ENCODE measurements around the gene DISP2. TPM values are rescaled to one million over a fixed set of nuclear protein-coding genes. Genes with fewer than 3 reads are reported as not detected.

Gene DISP2
- total RNA-seq, 1 experiment from 2014 or later = 1.3 TPM

- H3K36me3 Mint-ChIP-seq (ENCODE audit: insufficient read depth in 1 of 3, low read depth in 3 of 3) = peaks cover 4 to 27% (median 13%) of the 10 kb centered on the region in 3 experiments; a peak in 6 of 7 replicates
- H3T11ph ChIP-seq (ENCODE audit: low read length) = no peak overlapping the region
- H2BK15ac ChIP-seq (ENCODE audit: low read depth, low read length) = no peak overlapping the region
- peak overlapping the region; percentile 40 to 55 for H3K4me3 Mint-ChIP-seq
- peaks cover 10% of the 10 kb centered on the region for H3K23me2 ChIP-seq (ENCODE audit: insufficient read length, low read depth, low read length, poor library complexity, severe bottlenecking)
- H3K9me3 Mint-ChIP-seq = peaks cover 0 to 6% of the 10 kb centered on the region in 2 experiments; a peak in 1 of 5 replicates
- no peak overlapping the region for H4K91ac ChIP-seq (ENCODE audit: insufficient read length, low read depth, low read length)
- no peaks in the 10 kb centered on the region for H3K9me3 ChIP-seq (ENCODE audit: control insufficient read depth, low read depth, low read length)
- H3K56ac ChIP-seq (ENCODE audit: insufficient read length, low read depth, low read length) = no peak overlapping the region
- H3K27me3 Mint-ChIP-seq (ENCODE audit: low read depth) = peaks cover 22% of the 10 kb centered on the region
- H3K79me1 ChIP-seq (ENCODE audit: insufficient read depth, low read depth, low read length, poor library complexity, severe bottlenecking) = no peaks in the 10 kb centered on the region
- peak overlapping the region; percentile 3 for H3K4me2 ChIP-seq (ENCODE audit: insufficient read depth, insufficient read length, low read length)
- no peak overlapping the region for H3K14ac ChIP-seq (ENCODE audit: insufficient read depth, low read length)
- no peak overlapping the region for H2BK120ac ChIP-seq (ENCODE audit: low read depth, low read length, poor library complexity, severe bottlenecking)
- H3K18ac ChIP-seq (ENCODE audit: insufficient read length, low read depth, low read length) = no peak overlapping the region
- no peak overlapping the region for H2BK20ac ChIP-seq (ENCODE audit: low read depth, low read length, poor library complexity, severe bottlenecking)
- H3K79me2 ChIP-seq (ENCODE audit: insufficient read depth, low read length) = no peaks in the 10 kb centered on the region
- H3K27me3 ChIP-seq (ENCODE audit: insufficient read depth, low read length) = no peaks in the 10 kb centered on the region
- H2BK12ac ChIP-seq (ENCODE audit: insufficient read length, low read depth, low read length) = no peak overlapping the region
- no peak overlapping the region for H3K23ac ChIP-seq (ENCODE audit: insufficient read length, low read depth, low read length)
- H4K8ac ChIP-seq (replicated peaks; ENCODE audit: insufficient read length, low read depth, low read length) = no peak overlapping the region
- no peaks in the 10 kb centered on the region for H4K20me1 ChIP-seq (ENCODE audit: control insufficient read depth, insufficient read depth, insufficient read length)
- WGBS (ENCODE audit: extremely low coverage, insufficient read length, low lambda C conversion rate) = no CpG with 5 or more reads among the region's 6 CpGs
- H3K27ac ChIP-seq (ENCODE audit: insufficient read length, low read depth, low read length) = no peak overlapping the region
- H3K4me1 Mint-ChIP-seq = peaks cover 57 to 58% of the 10 kb centered on the region in 2 experiments
- no peak overlapping the region for H2AFZ ChIP-seq (ENCODE audit: low read length)
- no peak overlapping the region for H4K5ac ChIP-seq (ENCODE audit: insufficient read length, low read depth, low read length)
- peaks cover 25% of the 10 kb centered on the region; the same call in 1 of the 2 replicates for H3K4me1 ChIP-seq (ENCODE audit: insufficient read depth, low read length)
- H2AK5ac ChIP-seq (ENCODE audit: insufficient read length, low read length) = no peak overlapping the region
- no peak overlapping the region for H3K4ac ChIP-seq (ENCODE audit: low read depth, low read length)
- no peak for TF ChIP-seq CTCF (conservative IDR thresholded peaks at IDR 0.05)
- peak overlapping the region; percentile 25 to 72 (median 68); a peak in 5 of 7 replicates for H3K27ac Mint-ChIP-seq
- no peak overlapping the region for H3K9ac ChIP-seq (ENCODE audit: extremely low read depth, insufficient read length, low read length)
- no peak overlapping the region for H2BK5ac ChIP-seq (ENCODE audit: insufficient read length, low read length)
- no peak for DNase-seq
These were observed 30.6 kb upstream of the DISP2 start for GRCh38 chr15:40327457-40327856.
